ENCODE results near the gene BAIAP3.

Gene BAIAP3

GRCh38 chr16:1371054-1371978 lies 37.9 kb downstream of the BAIAP3 start:
- no peak for FAIRE-seq

GRCh38 chr16:1372292-1372950 lies 39.0 kb downstream of the BAIAP3 start:
- no peak for FAIRE-seq

- FAIRE-seq: no peak
These were observed 41.2 kb downstream of the BAIAP3 start for GRCh38 chr16:1374418-1375297.

DNA sequence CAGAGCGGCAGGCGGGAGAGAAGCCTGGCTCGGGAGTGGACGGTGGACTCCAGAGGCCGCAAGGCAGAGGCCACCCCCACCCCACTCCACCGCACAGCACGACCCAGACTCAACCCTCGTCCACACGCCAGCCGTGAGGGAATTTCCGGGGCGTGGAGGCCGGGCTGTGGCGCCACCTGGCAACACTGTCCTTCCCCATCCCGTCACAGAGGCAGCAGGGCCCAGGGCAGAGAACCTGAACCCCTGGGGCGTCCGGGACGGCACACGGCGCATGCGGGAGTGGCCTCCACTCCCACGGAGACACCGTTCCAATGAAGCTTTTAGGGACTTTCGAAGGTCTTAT lies 41.8 kb downstream of the BAIAP3 start:
- FAIRE-seq: no peak

DNA sequence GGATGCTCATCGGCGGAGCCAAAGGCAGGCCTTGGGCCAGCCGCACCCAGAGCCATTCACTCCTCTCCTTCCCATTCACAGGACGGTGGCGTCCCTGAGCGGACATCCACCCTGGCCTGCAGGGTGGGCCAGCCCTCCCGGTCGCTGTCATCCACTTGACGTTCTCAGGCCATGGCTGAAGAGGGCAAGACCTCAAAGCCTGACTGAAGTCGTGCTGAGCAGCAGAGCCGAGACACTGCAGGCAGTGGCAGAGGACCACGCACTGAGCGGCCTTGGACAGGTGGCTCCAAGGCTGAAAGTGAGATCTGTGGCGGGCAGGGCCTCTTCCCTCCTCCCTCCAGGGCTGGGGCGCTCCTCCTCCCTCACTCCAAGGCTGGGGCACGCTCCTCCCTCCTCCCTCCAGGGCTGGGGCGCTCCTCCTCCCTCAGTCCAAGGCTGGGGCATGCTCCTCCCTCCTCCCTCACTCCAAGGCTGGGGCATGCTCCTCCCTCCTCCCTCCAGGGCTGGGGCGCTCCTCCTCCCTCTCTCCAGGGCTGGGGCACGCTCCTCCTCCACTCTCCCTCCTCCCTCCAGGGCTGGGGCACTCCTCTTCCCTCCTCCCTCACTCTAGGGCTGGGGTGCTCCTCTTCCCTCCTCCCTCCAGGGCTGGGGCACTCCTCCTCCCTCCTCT lies 42.4 kb downstream of the BAIAP3 start:
- no peak for FAIRE-seq

- no peak for FAIRE-seq
These were observed 44.1 kb downstream of the BAIAP3 start for GRCh38 chr16:1377406-1378010.

DNA sequence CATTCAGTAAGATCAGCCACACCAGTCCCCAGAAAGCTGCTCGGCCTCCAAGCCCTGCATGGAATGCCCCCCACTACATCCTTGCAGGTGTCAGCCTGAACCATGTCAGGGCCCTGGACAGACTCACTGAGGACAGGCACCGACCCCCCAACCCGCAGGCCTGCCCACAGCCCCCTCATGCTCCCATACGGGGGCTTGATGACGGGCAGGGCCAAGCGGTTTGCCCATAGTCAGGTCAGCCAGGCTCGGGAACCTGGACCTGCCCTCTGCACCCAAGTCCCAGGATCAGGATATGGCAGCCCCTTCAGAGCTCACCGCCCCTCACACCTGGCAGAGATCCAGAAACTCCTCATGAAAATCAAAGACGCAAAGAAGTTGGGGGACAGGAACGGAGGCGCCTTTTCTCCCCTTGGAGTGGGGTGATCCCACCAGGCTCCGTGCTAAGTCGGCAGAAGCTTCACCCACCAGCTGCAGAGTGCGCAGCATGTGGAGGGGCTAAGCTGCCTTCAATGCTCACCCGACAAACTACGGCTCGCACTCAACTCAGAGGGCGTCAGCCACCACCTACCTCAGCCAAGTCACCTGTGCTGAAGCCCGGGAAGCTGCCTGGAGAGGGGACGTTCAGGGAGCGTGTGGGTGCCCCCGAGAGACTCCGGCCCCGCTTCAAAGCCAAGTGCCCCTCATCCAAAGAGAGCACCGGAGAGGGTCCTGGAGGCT lies 44.8 kb downstream of the BAIAP3 start:
- FAIRE-seq: no peak

DNA sequence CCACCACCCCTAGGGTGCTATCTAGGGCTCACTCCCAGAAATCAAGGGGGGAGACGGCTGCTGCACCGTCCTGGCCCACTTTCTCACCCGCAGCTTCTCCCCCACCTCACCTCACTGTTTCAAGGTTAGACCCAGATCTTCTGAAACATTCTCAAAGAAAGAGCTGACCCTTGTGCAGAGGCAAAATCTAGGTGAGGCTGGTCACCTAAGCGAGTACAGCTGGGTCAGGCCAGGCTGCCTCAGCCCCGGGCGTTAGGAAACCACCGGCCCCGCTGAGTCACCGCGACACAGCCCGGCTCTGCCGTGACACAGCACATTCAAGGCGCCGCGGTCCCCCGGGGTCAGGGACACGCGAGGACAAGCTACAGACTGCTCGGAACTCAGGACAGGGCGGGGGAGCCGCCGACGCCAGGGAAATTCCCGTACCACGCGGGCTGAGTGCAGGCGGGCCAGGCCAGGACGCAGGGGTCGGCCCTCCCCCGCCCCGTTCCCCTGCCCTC lies 45.4 kb downstream of the BAIAP3 start:
- no peak for FAIRE-seq

DNA sequence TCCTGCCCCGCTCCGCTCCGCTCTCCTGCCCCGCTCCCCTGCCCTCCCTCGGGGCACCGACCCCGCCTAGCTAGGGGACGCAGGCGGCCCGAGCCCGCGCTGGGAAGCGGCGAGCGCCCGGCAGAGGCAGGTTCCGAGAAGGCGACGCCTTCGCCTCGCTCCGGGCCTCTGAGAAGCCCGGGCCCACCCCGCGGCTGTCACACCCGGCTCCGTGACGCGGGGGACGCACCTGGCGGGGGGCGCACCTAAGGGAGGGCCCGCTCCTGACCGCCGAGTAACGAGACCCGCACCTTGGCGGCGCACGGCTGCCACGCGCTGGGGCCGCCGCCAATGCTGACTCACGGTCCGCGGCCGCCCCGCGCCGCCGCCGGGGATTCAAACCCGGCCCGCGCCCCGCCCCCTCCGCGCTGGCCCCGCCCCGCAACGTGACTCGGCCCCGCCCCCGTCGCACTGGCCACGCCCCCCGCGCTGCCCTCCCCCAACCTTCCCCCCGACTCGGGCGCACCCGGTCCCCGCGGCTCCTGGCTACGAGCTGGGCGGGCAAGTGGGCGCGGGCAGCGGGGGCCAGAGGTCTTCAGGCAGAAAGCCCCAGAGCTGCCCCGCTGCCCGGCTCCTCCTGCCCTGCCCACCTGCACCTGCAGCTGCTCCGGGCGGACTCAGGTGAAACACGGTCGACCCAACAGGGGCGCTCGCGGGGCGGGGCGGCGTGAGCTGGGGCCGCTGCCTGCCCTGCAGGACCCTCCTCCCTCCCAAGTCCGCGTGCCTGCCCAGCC lies 46.0 kb downstream of the BAIAP3 start:
- no peak for FAIRE-seq

DNA sequence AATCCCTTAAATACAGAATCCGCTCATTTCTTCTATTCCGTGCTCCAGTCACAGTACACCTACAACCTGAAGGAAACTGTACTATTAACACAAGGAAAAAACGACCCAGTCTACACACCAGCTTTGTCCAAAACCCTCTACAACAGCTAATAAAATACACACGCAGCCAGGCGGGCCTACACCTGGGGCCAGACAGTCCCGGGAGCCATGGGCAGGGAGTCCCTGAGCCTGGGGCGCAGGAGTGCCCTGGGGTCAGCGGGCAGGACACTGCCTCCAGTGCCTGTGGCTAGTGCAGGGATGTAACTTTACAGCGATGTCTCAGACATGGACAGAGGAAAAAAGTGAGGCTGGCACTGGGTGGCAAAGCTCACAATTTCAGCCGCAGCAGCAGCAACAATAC lies 46.8 kb downstream of the BAIAP3 start:
- FAIRE-seq: no peak

GRCh38 chr16:1381612-1382406 lies 48.4 kb downstream of the BAIAP3 start:
- FAIRE-seq: no peak

DNA sequence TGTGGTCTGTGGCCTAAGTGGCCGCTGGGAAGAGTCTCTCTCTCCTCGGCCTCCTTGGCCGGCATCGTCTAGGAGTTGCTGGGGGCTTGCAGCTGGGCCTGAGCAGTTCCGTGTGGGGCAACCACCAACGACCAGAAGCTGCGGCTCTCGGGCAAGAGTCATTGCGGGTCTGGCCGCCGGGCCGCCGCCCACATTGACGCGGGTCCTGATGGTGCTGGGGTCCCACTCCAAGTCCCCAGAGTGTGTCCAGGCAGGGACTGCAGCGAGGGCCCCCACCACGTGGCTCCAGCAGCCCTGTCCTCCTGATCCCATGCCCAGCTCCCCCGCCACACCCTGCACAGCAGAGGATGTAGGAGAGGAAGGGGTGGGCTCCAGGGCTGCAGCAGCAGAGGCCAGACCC lies 50.1 kb downstream of the BAIAP3 start:
- no peak for FAIRE-seq

GRCh38 chr16:1385232-1385631 lies 51.8 kb downstream of the BAIAP3 start:
- FAIRE-seq: no peak

DNA sequence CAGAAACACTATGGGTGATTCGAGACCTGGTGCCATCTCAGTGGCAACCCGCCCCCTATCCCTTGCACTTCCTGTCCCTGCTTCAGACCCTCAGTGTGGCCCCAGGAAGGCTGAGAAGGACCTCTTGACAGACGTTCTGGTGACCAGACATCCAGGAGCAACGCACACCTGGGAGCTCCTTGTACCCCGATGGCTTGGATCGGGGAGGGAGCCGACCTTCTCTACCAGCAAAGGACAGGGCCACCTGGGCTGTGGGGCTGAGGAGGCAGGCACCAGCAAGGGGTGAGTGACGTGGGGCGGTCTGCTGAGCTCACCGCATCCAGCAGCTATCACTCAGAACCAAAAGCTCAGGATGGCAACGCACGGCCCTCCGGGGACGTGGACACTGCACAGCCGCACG lies 53.9 kb downstream of the BAIAP3 start:
- no peak for FAIRE-seq

GRCh38 chr16:1389762-1390161 lies 56.3 kb downstream of the BAIAP3 start:
- FAIRE-seq: no peak

DNA sequence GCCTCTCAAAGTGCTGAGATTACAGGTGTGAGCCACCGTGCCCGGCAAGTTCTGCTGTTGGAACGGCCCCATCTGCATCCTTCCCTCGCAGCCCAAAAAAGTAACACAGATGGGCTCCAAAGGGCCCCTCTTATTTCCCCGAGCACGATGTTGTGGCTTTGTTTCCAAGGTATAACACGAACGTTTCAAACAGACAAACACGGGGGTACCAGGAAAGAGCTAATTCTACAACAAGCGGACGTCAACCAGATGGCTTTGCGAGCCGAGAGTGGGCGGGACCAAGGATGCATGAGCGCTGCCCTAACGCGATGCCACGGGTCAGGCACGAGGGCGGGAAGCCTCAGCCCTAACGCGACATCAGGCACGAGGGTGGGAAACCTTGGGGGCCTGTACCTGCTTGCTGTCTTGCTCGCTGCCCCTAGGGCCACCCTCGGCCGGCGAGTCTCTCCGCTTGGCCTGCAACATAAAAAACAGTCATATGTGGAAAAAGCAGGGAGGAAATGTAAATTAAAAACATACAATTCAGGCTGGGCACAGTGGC lies 56.9 kb downstream of the BAIAP3 start:
- no peak for FAIRE-seq

GRCh38 chr16:1392826-1393225 lies 59.4 kb downstream of the BAIAP3 start:
- no peak for FAIRE-seq

GRCh38 chr16:1393613-1394176 lies 60.2 kb downstream of the BAIAP3 start:
- FAIRE-seq: no peak

GRCh38 chr16:1394367-1394951 lies 61.0 kb downstream of the BAIAP3 start:
- FAIRE-seq: no peak

Data from TTC549 (cell line).